Iris pigment epithelial cell (primary cell): Measurements from ENCODE around the gene LCA5.
"Not testable (repeated sequence)": the region's sequence is repeated elsewhere in the genome, so short reads cannot be mapped to it uniquely, and the experiment has no call there.

Source experiments
- DNase-seq: peaks from one replicate; pipeline ENCODE4 v3.0.0-alpha.2; 2011; ENCODE audit warnings: low read depth

The LCA5 gene

DNA sequence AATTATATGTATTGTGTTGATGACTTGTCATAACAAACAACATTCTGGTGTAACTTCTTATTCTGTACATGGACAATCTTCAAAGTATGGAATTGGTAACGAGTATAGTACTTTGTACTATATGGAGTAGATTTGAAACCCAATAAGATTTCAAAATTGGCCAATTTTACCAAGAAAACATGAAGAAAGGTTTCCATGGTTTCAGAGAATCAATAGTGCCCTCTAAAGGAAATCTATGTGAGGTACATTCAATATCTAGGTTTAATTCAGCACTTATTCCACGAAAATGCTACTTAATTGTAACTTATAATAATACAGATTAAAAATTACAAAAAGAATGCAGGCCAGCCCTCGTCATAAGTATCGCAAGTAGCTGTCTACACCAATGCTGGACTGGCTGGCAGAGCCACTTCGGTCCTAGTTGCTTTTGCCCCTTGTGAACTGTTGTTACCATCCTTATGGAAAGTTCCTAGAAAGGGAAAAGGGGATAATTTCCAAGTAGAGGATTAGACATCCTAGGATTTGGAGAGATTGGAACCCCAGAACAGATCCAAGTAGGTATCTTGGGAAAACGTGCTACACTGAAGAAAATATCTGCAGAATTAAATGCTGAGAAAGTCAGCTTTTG, 70.9 kb downstream of the LCA5 start:
- DNase-seq, result peak; percentile 53

DNA sequence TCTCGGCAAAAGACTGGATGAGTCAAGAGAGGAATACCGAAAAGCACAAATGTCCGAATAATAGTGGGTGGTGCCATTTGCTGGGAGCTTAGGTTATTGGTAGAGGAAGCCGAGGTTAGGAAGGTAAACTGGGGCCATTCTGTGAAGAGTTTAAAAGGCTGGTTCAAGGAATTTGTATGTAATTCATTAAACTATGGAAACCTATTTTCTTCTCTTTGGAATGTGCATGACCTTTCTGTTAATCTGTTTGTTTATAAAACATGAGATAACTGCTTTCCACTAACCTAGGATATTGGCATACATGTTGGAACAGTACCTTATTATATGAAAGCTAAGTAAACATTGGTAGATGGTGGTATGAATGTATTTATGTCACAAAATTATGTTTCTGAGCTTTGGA, 71.8 kb downstream of the LCA5 start:
- DNase-seq, result peak; percentile 23

DNA sequence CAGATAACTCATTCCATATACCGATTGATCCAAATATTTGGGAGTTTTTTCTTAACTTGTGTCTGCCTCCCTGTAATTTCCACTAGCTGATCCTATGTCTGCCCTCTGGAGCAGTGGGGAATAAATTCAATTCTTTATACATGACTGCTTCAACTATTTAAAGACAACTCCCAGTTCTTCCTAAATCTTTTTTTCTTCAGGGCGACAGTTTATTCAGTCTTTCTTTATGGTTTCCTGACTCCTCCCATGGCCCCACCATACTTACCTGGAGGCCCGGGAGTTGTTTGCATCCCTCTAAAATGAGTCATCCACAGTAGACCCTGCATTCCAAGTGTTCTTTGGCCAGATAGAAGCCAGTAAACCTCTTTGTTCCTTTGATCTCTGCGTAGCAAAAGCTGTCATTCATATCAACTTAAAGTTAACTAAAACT, 73.6 kb downstream of the LCA5 start:
- peak; percentile 21 for DNase-seq

DNA sequence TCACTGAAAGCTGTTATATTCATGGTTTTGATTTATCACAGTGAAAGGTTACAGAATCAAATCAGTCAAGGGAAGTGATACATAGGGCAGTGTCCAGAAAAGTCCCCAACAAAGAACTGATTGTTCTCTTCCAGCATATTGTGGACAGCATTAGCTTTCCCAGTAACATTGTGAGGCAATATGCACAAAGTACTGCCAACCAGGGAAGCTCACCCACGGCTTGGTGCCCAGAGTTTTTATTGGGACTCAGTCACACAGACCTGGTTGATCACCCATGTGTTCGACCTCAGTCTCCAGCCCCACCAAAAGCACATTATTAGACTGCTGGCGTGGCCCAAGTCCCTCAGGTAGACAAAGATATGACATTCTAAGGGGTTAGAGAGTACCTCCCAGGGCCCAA, 76.0 kb downstream of the LCA5 start:
- no peak for DNase-seq

DNA sequence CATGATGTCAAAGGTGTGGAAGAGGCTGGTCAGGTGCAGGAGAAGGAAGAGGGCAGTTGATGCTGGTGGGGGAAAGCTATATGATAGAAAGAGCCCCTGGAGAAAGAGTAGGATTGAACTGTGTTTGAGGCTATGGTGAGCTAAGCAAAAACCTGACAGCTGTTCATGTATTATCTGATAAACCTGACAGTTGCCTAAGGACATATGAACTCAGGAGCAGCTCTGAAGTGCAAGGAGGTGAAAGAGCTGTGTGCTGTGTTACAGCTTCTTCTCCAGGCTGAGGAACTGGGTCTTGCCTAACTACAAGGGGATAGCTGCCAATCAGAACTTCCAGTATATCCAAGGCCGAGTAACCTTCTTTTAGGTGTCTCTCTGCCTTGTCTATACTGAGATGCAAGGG, 81.8 kb downstream of the LCA5 start:
- DNase-seq, result no peak

DNA sequence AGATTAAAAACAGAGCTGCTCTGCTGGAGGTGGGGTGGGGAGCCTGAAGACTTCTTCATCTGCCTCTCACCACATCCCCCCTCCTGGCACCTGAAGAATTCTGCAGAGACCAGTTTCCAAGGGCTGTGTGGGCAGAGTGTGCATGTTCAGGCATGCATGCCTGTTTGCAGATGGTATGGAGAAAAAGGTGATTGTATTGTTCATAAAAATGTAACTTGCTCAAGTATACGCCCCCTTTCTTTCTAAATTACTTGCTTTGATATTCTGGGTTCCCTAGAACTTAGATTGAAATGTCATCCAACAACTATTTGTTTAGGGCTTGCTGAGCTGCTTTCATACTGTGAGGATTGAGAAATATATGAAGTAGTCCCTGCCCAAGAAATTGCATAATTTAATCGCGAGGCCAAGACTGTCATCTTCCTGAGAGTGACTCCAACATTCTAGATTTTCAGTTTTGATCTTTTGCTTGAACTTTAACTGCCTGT, 83.6 kb downstream of the LCA5 start:
- DNase-seq, result peak; percentile 81

DNA sequence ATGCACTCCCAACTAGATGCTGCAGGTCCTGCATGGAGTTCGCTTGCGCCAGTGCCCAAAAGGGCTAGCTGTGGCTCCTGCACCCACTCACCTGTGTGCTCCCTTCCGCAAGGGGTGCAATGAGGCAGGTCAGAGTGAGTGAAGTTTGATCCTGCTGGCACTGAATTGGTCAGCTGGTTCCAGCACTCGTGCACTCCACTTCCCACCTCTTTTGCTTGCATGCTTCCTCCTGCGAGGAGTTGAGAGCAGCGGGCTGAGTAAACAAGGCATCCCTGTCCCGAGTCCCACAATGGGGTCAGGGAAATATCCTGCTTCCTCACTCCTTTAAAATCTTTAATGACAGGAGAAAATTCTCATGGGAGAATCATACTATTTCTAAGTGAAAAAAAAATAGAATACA, 86.2 kb downstream of the LCA5 start:
- no peak for DNase-seq

DNA sequence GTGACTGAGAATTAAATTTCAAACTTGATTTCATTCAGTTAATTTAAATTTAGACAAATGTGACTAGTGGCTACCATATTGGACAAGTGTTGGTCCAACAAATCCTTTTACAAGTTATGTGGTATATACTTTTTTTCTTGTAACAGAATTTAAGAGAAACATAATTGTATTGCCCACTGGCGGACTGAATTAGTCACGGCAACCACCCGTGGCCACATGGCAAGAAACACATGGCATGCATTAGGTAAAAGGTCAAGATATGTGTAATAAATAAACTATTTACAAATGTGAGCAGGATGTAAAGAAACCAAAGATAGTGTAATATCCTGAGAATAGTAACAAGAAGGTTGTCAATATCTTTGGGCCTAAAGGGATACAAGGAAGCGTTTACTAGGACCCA, 91.2 kb downstream of the LCA5 start:
- no peak for DNase-seq

DNA sequence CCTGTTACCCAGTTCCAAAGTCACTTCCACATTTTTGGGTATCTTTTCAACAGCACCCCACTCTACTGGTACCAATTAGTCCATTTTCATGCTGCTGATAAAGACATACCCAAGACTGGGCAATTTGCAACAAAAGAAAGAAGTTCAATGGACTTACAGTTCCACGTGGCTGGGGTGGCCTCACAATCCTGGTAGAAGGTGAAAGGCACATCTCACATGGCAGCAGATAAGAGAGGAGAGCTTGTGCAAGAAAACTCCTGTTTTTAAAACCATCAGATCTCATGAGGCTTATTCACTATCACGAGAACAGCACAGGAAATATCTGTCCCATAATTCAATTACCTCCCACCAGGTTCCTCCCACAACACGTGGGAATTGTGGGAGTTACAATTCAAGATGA, 93.4 kb downstream of the LCA5 start:
- not testable (repeated sequence) for DNase-seq

DNA sequence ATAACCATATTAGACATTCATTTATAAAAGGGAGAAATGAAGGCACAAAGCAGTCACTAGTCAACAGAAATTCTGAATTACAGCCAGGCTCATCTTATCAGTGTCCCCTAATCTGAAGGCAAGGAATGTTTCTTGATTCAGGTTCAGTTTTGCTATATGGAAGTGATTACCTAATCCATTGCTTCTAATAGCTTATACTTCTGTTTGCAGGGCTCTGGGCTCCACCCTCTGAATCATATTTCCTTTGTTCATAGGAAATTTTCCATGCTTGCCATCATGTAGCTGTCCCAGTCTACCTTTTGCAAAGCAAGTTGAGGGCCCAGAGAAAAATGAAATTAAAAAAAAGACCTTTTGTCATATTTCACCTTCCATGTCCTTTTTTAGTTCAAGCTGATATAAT, 96.0 kb downstream of the LCA5 start:
- no peak for DNase-seq

DNA sequence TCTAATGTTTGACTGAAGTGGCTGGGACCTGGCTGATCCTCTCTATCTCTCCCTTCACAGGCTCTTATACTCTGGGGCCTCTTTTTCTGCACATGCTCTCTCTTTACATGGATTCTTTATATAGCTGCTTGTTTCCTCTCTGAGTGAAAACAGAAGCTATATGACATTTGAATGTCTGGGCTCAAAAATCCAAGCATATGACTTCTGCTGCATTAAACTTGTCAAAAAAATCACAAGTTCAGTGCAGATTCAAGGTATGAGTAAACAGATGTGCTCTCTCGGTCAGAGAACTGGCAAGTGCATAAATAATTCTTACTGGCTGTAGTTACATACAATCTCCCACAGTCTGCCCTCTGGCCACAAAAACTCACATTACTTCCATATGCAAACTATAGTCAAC, 96.6 kb downstream of the LCA5 start:
- DNase-seq, result no peak

DNA sequence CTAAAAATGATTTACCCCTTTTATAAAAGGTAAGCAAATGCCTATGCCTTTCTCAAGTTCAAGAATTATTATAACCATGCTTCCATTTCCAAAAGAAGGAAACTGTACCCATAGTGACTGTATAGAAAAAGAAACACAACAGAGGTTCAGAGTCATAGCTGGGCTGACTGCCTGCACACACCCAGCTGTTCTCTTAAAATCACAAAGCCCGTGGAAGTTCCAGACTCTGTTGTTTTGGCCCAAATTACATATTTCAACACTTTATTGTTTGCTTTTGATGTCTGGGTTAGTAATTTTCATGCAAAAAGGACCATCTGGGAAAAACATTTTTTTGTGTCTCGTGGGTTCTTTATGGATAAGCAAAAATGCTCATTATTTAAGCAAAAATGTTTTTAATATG, 99.2 kb downstream of the LCA5 start:
- DNase-seq, result peak; percentile 32

DNA sequence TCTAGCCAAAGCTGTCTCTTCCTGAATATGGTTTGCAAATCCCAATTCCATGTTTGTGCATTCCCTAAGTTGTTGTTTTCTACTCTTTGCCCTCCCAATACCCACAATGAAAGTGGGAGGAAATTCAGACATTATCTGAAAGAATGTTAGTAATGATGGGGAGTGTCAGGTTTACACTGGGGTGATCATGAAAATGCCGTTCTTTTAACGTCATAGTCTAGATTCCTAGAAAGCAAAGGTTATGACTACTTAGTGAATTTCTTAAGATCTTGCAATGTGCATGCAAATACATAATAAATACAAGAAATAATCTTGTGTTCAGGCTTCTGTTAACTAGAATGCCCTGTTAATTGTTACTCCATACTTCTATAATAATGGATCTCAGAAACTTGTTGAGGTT, 101.0 kb downstream of the LCA5 start:
- peak; percentile 70 for DNase-seq

DNA sequence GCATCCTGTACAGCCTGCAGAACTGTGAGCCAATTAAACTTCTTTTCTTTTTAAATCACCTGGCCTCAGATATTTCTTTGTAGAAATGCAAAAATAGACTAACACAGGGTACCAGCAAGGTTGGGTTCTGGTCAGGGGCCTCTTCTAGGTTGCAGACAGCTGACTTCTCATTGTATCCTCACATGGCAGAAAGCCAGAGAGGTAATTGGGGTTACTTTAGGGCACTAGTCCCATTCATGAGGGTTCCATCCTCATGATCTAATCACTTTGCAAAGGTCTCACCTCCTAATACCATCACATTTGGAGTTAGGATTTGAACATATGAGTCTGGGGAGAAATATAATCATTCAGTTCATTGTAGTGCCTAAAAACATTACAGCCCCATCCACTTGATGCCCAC, 101.5 kb downstream of the LCA5 start:
- no peak for DNase-seq
